Measurements from ENCODE around the gene HLCS.

GRCh38 chr21:36788120-36788638 is 178.3 kb downstream of the HLCS start:
- TF ChIP-seq CTCF (IDR thresholded peaks at IDR 0.05; ENCODE audit: extremely low read depth in 1 of 2, insufficient read depth in 1 of 2, low read depth in 1 of 2, low read length in 2 of 2) (no peak), EZH2 (IDR thresholded peaks at IDR 0.05; ENCODE audit: borderline replicate concordance, low read depth, low read length, severe bottlenecking) (no peak), POLR2AphosphoS5 (IDR thresholded peaks at IDR 0.05; ENCODE audit: insufficient read depth, low read depth, low read length) (no peak), FOS (IDR thresholded peaks at IDR 0.05; ENCODE audit: borderline replicate concordance, insufficient read depth, low read length) (no peak), POLR2A (IDR thresholded peaks at IDR 0.05; ENCODE audit: low read depth, low read length) (no peak), MYC (IDR thresholded peaks at IDR 0.05; ENCODE audit: low read depth, low read length) (no peak)

Data from endothelial cell of umbilical vein (primary cell).